Kidney capillary endothelial cell (primary cell): ENCODE results near the gene ARHGAP22.
A peak's percentile ranks its signal among the peaks of the same experiment; 100 is the strongest.

Experiments
- DNase-seq: peaks from one replicate; pipeline ENCODE4 v3.0.0-alpha.2; 2018; ENCODE audit warnings: low spot score

The ARHGAP22 gene

DNA sequence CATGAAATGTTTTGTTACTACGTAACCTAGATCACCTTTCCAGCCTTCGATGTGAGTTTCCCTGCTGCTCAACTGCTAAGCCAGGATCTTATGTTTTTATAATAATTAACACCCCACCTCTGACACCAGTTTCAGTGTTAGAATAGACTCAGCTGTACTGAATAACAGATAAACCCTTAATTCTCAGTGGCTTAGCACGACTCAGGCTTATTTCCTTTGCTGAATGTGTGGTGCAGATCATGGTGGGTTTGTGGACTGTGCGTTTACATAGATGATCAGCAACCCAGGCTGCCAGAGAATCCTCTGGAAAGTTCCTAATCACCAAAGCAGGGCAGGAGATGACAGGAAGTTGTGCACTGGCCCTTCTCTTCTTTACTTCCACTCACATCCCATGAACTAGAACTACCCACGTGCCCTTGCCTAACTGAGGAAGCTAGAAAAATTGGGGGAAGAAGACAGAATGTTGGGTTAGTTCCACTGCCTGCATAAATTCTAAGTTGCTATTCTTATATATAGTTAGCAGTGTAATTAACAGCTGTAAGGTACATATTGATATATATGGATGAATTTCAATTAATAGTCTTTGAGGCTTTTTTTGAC lies 186.6 kb downstream of the ARHGAP22 start:
- no peak for DNase-seq

DNA sequence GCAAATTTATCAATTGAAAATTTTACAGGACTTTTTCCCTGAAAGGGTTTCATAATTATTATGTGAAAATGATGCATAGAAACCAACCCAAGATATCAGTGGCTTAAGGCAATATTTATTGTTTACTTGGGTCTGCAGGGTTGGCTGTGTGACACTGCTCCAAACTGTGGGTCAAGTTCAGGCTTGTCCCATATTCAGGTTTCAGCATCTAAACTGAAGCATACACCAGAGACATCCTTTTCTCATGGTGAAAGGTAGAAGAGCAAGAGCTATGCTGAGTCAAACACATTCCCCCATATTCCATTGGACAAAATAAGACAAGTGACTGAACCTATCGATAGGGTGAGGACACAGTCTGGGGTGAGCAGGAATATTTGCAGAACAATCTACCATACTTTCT lies 187.5 kb downstream of the ARHGAP22 start:
- DNase-seq: no peak

DNA sequence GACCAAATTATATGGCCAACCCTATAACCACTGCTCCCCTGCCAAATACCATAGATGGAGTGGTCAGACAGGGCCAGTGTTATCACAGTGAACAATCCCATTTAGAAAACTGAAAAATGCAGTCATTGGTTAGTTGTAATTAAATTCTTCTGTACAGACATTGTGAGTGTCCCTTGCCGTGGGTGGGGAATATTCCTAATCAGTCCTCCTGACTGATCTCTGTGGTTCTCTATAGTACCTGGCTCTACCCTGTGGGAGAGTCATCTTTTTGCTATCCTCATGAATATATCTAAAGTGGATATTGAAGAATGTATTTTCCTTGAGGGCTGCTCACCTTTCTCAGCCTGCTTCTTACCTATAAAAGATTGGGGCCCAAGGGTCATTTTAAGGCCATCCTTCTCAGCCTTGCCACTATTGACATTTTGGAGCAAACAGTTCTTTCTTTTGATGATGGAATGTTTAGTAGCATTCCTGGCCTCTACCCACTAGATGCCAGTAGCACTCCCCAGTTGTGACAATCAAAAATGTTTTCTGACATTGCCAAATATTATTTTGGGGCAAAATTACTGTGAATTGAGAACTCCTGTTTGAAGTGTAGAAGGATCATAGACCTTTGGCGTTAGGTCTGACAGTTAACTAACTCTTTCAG lies 188.2 kb downstream of the ARHGAP22 start:
- no peak for DNase-seq

DNA sequence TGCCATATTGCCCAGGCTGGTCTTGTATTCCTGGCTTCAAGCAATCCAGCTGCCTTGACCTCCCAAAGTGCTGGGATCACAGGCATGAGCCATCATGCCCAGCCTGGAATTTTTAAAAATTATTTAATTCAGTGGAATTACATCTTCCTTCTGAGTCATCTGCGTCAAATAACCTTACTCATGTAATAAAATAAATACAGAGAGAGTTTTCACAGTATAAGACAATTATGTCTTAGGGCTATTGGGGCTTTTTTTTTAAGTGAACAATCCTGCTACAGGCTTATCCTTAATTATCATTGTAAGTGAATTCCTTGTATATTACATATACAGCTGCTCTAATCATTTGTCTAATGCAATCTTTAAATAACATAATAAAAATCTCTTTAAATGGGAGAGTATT lies 190.1 kb downstream of the ARHGAP22 start:
- DNase-seq: no peak

DNA sequence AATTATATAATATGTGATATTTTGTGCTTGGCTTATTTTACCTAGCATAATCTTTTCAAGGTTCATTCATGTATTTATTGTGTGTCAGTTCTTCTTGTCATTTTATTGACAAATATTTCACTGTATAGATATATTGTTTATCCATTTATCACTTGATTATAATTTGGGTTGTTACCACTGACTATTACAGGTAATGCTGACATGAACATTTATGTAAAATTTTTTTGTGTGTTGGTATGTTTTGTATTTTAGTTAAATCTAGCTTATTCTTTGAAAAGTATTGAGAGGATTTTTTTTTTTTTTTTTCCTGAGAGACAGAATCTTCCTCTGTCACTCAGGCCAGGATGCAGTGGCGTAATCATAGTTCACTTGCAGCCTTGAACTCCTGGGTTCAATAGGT lies 190.7 kb downstream of the ARHGAP22 start:
- DNase-seq: no peak

DNA sequence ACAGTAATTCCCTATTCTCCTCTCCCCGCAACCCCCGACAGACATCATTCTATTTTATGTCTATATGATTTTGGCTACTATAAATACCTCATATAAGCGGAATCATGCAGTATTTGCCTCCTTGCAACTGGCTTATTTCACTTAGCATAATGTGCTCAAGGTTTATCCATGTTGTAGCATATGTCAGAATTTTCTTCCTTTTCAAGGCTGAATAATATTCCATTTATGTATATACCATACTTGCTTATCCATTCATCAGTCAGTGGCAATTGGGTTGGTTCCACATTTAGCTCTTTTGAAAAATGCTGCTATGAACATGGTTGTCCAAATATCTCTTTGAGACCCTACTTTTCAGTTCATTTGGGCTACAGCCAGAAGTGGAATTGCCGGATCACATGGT lies 191.9 kb downstream of the ARHGAP22 start:
- DNase-seq: no peak

DNA sequence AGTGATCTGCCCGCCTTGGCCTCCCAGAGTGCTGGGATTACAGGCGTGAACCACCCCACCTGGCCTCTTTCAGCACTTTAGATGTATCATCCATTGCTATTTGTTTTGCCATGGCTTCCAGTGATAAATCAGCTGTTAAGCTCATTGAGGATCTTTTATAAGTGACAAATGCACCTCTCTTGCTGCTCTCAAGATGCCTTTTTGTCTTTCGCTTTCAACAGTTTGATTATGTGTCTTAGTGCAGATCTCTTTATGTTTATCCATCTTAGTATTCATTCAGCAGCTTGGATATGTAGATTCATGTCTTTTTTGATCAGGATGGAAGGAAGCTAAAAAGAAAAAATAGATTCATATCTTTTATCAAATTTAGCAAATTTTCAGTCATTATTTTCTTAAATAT lies 192.8 kb downstream of the ARHGAP22 start:
- DNase-seq: no peak

DNA sequence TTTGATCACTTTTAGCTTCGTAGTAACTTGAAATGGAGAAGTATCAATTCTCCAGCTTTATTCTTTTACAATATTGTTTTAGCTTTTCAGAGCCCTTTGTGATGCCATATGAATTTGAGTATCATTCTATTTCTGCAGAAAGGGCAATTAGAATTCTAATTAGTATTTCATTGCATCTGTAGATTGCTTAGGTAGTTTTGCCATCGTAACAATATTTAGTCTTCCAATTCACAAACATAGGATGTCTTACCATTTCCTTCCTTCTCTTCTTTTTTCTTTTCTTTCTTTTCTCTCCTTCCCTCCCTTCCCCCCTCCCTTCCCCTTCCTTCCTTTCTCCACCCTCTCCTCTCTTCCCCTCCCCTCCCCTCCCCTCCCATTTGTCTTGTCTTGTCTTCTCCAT lies 193.4 kb downstream of the ARHGAP22 start:
- no peak for DNase-seq

DNA sequence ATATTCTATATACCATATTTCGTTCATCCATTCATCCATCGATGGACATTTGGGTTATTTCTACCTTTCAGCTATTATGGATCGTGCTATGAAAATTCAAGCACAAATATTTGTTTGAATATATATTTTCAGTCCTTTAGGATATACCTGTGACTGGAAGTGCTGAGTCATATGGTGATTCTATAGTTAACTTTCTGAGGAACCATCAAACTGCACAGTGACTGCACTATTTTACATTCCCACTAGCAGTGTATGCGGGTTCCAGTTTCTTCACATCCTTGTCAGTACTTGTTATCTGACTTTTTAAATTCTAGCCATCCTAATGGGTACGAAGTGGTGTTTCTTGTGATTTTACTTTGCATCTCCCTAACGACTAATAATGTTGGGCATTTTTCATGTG lies 194.4 kb downstream of the ARHGAP22 start:
- DNase-seq: no peak

DNA sequence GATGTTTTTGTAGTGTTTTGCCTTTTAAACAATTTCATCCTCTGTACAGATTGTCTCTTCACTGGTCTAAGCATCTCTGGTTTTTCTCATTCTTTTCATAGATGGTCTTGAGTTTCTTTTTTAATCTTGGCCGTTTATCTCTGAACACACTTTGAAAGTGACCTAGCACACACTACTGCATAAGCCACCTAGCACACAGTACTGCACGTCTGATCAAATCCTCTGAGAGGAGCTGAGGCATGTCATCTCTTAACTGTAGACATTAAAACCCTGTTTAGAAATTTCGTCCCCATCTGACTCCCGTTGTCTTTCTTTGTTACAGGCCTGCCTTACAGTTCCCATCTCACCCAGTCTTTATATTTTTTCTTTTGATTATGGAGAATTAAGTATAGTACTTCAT lies 198.2 kb downstream of the ARHGAP22 start:
- no peak for DNase-seq

DNA sequence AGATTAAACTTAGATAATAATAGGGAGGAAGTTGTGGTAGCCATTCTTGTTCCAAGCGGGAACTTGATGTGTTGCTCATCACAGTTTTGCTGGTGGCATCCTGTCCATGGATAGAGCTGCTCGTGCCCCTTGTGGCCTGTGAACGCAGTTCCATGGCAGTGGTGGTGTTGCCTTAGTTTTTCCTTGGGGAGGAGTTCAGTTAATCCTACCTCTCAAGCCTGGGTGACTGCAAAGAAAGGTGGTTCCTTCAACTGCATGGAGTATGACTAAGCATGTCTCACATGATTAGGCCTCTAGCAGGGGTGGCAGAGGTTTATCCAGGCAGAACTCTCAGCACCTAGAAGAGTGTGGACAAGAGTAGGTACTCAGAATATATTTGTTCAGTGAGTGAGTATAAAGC lies 198.7 kb downstream of the ARHGAP22 start:
- DNase-seq: no peak

DNA sequence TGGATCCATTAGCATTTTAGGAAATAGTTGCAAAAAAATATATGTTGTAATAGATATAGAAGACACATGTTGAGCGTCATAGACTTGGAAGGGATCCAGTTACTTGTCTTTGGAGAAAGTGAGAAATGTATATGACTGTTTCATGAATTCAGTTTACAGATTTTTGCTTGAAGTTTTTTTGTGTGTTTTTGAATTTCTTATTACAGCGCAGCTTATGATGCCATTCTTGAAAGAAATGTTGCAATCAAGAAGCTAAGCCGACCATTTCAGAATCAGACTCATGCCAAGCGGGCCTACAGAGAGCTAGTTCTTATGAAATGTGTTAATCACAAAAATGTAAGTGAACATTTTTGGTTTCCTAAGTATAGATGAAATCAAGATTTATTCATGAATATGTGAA lies 200.2 kb downstream of the ARHGAP22 start:
- DNase-seq: no peak

DNA sequence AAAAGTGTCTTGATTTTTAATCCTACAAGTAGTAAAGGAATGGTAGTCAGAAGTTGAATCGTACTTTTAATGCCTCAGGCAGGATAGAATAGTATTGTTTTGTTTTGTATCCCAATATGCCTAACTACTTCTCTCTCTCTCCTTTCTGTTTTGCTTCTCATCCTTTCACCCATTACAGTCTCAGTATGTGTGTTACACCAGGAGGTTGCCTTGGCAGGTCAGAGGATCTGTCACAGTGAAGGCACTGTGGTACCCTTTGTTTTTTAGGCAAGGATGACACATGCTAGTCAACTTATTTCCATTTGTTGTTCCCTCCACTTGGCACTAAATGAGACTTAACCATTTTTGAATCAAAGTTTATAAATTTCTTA lies 204.0 kb downstream of the ARHGAP22 start:
- DNase-seq: no peak

DNA sequence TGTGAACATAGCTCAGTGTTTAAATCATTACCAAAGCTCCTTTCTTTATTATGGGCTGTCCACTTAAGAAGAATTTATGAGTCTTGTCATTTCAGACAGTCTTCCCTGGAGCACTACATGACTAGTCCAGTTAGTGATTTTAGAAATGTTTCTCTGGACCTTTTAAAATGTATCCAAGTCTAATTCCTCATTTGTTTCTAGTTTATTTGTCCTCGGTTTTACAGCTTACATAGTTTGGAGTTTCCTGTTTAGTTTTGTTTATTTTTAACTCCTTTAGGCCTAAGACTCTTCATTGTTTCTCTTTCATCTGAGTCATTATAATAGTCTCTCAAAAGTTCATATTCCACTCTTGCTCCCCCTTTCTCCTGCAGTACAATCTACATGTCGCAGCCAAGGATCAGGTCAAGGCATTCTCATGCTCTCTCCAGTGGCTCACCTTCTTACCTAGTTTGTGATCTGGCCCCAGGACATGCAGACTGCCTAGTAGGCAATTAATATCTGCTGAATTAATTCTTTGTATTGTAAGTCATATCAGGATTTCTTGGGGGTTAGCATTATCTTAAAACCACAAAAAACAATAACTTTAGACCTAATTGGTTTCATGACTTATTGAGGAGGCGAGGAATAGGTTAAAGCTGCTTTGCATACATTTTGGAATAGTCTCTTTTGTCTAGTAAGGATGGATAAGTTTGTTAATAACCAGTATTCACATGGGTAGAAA lies 204.6 kb downstream of the ARHGAP22 start:
- DNase-seq: peak; percentile 24

DNA sequence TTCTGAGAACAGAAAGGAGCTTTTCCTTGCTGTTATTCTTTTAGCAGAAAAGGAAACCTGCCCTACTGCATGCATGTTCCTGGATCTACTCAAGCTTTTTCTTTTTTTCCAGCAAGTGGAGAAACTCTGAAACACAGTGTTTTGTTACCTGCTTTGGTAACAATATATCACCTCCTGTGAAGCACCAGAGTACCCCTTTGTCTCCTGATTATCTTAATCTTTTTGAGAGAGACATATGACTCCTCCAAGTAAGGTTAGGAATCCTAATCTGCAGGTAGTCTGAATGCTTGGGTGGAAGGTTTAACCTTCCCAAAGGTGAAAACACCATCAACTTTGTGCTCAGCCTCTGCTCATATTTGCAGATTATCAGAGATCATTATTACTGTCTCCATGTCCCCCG lies 205.3 kb downstream of the ARHGAP22 start:
- DNase-seq: no peak

DNA sequence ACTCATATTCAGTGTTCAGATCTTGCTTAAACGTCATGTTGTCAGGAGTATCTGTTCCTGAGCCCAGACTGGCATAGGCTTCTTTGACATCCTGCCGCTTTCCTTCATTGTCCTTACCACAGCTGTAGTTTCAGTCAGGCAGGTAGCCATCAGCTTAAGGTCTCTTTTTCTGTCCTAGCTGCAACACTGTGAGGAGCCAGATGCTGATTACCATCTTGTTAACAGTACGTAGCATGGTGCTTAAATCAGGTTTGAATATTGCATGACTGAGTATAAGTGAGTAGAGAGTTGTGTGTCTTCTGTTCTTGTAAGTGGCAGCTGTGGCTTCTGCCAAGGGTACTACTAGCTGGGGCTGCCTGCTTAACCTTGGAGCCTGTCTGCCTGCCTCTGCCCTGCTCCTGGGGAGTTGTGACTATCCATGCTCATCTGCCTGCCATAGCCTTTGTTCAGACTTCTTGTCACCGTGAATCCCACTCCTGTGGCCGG lies 205.8 kb downstream of the ARHGAP22 start:
- DNase-seq: no peak

DNA sequence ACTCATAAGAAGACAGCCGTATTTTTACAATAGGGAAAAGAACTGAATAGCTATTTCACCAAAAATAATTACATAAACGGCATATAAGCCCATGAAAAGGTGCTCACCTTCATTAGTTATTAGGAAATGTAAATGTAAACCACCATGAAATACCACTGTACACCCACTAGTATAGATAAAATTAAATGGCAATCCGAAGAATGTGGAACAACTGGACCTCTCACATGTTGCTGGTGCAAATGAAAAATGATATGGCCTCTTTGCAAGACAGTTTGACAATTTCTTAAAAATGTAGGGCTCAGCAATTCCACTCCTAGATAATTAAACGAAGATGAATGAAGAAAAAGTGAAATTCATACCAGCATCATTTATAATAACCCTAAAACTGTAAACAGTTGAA lies 206.6 kb downstream of the ARHGAP22 start:
- DNase-seq: no peak
